Stimulated activated CD4-positive, alpha-beta T cell treated with anti-CD3 and anti-CD28 coated beads, TNF-alpha, amount 100 ng/mL, for 24 hours (primary cell): ENCODE measurements around the gene P2RY12.
A peak's percentile ranks its signal among the peaks of the same experiment; 100 is the strongest.
"Not testable (repeated sequence)": the region's sequence is repeated elsewhere in the genome, so short reads cannot be mapped to it uniquely, and the experiment has no call there.

Experiments used
- DNase-seq, 3 experiments: peaks; one replicate each; pipeline ENCODE4 v3.0.0-alpha.2; 2020; ENCODE audit warnings: low read depth in 3 of 3

Gene P2RY12

DNA sequence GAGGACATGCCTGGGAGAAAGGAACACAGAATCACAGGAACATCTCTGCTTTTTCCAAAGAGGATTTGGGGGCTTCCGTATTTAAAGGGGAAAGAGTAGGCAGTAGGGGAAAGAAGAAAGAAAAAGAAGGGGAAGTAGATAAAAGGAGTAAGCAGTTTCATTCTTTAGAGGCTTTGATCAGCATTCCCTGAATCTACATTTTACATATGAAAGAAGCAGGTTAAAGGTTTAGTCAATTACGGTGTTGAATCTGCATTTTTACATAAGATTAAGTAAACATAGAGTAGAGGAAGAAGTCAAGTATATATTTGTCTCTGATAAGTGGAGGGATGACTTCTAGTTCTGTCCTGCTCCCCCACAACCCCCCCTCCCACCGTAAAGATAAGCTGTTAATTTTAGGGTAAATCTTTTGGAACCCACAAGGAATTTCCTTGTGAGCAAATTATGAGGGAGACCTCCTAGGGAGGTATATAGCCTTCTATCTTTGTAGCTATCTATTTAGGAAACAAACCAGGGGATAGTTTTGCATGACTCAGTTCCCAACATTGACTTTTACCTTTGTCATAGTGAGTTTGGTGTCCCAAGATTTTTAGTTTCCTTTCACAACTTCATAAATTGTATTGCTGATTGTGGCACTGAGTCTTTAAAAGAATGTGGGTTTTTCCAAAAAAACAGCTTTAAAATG, 8.7 kb upstream of the P2RY12 start:
- DNase-seq: no peak

GRCh38 chr3:151392191-151392590, 7.6 kb upstream of the P2RY12 start:
- DNase-seq: not testable (repeated sequence)

- DNase-seq: no peak
Measured at GRCh38 chr3:151391720-151392119, 7.2 kb upstream of the P2RY12 start.

DNA sequence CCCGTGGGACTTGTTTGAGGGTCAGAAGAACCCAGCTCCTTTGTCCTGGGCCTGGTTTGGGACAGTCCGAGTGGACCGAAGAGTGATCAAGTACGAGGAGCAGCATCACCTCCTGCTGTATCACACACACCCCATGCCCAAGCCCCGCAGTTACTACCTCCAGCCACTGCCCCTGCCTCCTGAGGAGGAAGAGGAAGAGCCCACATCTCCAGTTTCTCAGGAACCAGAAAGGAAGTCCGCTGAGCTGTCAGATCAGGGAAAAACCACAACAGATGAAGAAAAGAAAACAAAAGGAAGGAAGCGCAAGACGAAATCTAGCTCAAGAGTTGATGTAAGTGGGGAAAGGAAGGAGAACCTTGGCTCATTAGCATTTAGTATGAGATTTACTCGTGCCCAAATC, 3.3 kb upstream of the P2RY12 start:
- no peak for DNase-seq

DNA sequence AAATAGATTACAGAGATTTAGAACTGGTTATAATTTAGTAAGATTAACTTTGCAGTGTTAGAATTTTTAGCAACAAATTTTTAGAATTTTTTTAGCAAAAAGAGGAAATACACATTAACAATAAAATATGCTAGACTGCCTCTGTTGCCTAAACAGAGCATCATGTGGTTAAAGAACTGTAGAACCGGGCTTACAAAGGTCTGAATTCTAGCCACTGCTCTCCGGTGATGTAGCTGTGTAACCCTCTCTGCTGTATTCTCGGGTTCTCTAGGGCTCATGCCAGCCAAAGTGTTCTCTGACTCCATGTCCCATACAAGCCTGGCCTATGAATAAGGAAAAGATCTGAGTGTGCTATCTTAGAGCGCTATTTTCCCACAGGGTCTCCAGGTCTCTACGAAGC, 2.9 kb upstream of the P2RY12 start:
- DNase-seq: no peak

GRCh38 chr3:151386056-151386455, 1.5 kb upstream of the P2RY12 start:
- DNase-seq: no peak

GRCh38 chr3:151383956-151384355, 597 bp downstream of the P2RY12 start:
- no peak for DNase-seq

DNA sequence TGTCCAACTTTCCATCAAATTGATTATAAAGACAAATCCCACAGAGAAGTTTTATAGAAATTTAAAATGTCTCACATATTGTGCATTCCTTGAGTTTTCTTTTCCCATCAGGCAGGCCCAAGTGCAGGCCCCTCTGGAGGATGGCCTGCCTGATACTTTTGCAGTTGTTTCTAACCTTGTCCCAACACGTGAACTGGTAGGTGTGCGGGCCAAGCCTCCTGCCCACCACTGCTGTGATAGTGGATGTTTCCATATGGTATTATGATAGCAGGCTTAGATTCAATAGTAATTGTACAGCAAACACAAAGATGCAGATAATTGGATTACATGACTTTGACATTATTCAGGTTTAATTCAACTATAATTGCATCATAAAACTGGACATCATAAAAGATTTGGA, 1.4 kb downstream of the P2RY12 start:
- DNase-seq: no peak

- no peak for DNase-seq
Measured at GRCh38 chr3:151382671-151383070, 1.9 kb downstream of the P2RY12 start.

DNA sequence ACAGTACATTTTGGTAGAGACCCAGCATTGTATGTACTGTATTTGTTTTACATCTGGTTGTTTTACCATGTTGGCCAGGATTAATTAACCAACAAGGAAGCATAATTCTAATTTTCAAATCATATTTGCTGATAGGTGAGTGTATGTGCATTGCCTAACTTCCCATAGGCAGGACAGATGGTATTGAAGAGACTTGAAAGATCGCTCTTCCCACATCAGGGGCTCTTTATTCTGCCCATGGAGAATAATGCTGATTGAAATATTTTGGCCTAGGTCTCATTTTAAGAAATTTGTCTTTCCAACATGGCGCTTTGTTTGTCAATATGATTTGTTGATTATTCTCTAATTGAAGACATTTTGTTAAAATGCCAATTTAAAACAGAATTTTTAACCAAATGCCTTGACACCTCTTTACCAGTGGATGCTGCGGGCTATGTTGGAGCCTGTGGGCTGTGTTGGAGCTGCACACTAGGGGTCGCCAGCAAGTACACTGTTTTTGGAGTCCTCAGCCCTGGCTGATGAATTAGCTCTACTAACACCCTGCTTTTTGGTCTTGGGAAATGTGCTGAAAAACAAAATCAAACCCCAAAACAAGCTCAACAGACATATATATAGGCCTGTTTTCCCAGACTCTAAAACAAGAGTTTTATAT, 5.3 kb downstream of the P2RY12 start:
- peak in 1 of 3 experiments; percentile 7 for DNase-seq

- DNase-seq: no peak
Measured at GRCh38 chr3:151377768-151378385, 6.7 kb downstream of the P2RY12 start.

GRCh38 chr3:151372063-151372820, 12.3 kb downstream of the P2RY12 start:
- DNase-seq: no peak

DNA sequence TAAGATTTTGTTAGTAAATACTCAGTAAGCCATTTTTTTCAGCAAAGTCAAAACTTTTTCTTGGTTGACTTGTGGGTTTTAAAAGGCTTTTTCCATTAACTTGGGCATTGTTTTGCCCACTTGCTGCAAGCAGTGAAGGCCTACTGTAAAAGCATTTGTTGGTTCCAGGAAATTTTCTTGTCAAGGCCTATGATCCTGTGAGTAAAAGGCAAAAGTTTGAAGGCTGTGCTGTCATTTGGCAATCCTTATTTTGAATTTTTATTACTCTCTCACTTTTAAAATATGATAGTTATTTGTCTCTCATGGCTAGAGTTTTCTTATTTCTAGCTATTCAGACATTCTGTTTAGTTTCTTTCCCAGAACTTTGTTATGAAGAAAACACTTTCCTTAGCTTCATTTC, 13.0 kb downstream of the P2RY12 start:
- DNase-seq: no peak

DNA sequence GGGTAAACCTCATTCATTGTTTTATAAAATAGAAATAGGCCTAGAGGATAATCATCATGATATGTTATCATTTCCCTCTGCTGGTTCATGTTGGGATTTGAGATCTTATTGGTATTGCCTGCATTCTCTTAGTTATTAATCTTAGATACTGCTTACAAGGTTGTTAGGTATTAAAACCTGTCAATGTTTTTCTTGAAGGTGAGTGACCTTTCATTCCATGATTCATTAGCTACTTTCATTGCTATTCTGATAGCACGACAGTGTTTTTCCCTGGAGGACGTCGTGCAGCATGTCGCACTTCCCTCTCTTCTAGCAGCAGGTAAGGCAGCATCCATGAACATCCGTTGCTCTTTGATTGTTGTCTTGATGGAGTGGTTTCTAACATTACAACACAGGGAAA, 17.1 kb downstream of the P2RY12 start:
- no peak for DNase-seq

GRCh38 chr3:151366993-151367392, 17.6 kb downstream of the P2RY12 start:
- no peak for DNase-seq

- no peak for DNase-seq
Measured at GRCh38 chr3:151362751-151363174, 21.8 kb downstream of the P2RY12 start.

- no peak for DNase-seq
Measured at GRCh38 chr3:151357463-151357850, 27.1 kb downstream of the P2RY12 start.

DNA sequence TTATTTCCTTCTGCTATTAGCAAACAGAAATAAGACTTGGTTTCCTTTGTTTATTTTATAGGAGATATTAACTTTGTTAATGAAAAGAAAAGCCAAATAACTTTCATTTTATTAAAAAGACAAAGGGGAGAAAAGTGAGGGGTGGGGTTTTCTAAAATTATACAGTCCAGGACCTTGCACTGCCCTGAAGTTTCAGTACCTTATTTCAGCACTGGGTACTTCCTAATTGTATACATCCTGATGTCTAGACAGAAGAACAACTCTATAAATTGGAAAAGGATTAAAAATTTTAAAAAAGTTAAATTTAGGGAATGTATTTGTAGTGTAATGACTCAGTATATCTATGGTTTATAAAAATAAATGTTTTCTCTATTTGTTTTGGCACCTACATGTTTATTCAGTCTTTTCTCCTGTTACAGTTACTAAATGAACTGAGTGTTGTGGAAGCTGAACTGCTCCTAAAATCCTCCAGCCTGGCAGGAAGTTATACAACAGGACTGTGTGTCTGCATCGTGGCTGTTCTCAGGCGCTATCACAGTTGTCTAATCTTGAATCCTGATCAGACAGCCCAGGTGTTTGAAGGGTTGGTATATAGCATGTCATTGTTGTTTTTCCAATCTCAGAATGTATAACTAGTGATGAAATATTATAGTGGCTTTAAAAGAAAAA, 27.6 kb downstream of the P2RY12 start:
- no peak for DNase-seq

- DNase-seq: no peak
Measured at GRCh38 chr3:151351648-151352047, 32.9 kb downstream of the P2RY12 start.

DNA sequence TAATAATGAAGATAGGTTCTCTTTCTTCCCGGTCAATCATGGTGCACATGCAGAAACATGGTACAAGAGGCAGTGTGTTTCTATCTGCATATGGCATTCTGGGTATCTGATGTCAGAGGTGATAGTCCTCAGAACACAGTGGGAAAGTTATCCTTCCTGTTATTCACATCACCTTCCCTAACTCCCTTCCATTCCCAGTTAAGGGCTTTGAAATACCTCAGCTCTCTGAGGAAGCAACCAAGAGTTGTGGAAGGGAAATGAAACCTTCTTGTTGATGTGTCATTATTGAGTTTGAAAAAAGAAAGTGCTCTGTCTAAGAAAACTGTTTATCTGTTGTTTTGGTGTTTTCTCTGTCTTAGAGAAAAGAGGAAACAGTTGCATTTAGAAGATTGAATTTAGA, 33.3 kb downstream of the P2RY12 start:
- DNase-seq: no peak

GRCh38 chr3:151350656-151351055, 33.9 kb downstream of the P2RY12 start:
- no peak for DNase-seq

DNA sequence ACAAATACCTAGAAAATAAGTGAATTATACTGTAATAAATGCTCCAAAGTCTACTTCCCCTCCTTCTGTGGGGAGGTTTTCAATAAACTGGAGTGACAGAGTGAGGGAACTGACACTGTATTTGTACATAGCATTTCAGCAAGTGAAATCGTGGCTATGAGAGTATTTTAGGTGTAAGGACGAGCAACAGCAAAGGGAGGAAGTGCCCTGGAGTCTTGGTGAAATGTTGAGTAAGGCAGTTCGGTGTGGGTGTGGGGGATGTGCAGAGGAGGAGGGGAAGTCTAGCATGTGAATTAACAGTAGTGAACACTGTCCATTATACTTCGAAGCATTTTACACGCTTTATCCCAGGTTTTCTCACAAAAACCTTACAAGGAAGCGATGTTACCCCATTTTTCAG, 37.1 kb downstream of the P2RY12 start:
- DNase-seq: no peak
